ENCODE results near the gene NCKIPSD.

NCKIPSD gene

DNA sequence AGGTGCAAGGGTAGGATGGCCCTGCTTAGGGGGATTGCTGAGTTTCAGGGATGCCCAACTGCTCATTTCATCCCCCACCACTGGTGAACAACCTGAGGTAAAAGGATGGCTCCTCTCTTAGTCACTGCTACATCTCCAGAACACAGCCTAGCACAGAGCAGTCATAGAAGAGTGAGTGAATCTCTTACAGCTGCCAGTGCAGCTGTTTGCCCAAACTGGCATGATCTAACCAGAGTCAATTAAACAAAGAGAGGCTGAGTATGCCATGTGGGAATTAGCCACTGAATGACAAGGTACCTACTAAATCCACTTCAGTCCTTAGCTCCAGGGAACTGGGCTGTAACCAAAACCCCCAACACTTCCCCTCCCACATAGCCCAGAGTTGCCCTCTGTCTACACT lies 6.8 kb upstream of the NCKIPSD start:
- no peak for ATAC-seq
- no peak for TF ChIP-seq ARNTL (CRISPR knock-in tag; IDR thresholded peaks at IDR 0.05; ENCODE audit: borderline replicate concordance, low read depth)
- TF ChIP-seq GLIS3 (CRISPR knock-in tag; IDR thresholded peaks at IDR 0.05): no peak
- TF ChIP-seq SNAI2 (CRISPR knock-in tag; IDR thresholded peaks at IDR 0.05): no peak
- TF ChIP-seq, protein P1, sequence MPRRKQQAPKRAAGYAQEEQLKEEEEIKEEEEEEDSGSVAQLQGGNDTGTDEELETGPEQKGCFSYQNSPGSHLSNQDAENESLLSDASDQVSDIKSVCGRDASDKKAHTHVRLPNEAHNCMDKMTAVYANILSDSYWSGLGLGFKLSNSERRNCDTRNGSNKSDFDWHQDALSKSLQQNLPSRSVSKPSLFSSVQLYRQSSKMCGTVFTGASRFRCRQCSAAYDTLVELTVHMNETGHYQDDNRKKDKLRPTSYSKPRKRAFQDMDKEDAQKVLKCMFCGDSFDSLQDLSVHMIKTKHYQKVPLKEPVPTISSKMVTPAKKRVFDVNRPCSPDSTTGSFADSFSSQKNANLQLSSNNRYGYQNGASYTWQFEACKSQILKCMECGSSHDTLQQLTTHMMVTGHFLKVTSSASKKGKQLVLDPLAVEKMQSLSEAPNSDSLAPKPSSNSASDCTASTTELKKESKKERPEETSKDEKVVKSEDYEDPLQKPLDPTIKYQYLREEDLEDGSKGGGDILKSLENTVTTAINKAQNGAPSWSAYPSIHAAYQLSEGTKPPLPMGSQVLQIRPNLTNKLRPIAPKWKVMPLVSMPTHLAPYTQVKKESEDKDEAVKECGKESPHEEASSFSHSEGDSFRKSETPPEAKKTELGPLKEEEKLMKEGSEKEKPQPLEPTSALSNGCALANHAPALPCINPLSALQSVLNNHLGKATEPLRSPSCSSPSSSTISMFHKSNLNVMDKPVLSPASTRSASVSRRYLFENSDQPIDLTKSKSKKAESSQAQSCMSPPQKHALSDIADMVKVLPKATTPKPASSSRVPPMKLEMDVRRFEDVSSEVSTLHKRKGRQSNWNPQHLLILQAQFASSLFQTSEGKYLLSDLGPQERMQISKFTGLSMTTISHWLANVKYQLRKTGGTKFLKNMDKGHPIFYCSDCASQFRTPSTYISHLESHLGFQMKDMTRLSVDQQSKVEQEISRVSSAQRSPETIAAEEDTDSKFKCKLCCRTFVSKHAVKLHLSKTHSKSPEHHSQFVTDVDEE (CRISPR knock-in tag; IDR thresholded peaks at IDR 0.05): no peak
- TF ChIP-seq ZFP3 (CRISPR knock-in tag; IDR thresholded peaks at IDR 0.05): no peak
- TF ChIP-seq, protein P2, sequence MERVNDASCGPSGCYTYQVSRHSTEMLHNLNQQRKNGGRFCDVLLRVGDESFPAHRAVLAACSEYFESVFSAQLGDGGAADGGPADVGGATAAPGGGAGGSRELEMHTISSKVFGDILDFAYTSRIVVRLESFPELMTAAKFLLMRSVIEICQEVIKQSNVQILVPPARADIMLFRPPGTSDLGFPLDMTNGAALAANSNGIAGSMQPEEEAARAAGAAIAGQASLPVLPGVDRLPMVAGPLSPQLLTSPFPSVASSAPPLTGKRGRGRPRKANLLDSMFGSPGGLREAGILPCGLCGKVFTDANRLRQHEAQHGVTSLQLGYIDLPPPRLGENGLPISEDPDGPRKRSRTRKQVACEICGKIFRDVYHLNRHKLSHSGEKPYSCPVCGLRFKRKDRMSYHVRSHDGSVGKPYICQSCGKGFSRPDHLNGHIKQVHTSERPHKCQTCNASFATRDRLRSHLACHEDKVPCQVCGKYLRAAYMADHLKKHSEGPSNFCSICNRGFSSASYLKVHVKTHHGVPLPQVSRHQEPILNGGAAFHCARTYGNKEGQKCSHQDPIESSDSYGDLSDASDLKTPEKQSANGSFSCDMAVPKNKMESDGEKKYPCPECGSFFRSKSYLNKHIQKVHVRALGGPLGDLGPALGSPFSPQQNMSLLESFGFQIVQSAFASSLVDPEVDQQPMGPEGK (CRISPR knock-in tag; IDR thresholded peaks at IDR 0.05; ENCODE audit: borderline replicate concordance): no peak
- TF ChIP-seq PPARA (CRISPR knock-in tag; IDR thresholded peaks at IDR 0.05; ENCODE audit: borderline replicate concordance): no peak
- TF ChIP-seq, protein P3, sequence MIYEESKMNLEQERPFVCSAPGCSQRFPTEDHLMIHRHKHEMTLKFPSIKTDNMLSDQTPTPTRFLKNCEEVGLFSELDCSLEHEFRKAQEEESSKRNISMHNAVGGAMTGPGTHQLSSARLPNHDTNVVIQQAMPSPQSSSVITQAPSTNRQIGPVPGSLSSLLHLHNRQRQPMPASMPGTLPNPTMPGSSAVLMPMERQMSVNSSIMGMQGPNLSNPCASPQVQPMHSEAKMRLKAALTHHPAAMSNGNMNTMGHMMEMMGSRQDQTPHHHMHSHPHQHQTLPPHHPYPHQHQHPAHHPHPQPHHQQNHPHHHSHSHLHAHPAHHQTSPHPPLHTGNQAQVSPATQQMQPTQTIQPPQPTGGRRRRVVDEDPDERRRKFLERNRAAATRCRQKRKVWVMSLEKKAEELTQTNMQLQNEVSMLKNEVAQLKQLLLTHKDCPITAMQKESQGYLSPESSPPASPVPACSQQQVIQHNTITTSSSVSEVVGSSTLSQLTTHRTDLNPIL (CRISPR knock-in tag; IDR thresholded peaks at IDR 0.05; ENCODE audit: low read depth): no peak
- TF ChIP-seq, protein P4, sequence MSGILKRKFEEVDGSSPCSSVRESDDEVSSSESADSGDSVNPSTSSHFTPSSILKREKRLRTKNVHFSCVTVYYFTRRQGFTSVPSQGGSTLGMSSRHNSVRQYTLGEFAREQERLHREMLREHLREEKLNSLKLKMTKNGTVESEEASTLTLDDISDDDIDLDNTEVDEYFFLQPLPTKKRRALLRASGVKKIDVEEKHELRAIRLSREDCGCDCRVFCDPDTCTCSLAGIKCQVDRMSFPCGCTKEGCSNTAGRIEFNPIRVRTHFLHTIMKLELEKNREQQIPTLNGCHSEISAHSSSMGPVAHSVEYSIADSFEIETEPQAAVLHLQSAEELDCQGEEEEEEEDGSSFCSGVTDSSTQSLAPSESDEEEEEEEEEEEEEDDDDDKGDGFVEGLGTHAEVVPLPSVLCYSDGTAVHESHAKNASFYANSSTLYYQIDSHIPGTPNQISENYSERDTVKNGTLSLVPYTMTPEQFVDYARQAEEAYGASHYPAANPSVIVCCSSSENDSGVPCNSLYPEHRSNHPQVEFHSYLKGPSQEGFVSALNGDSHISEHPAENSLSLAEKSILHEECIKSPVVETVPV (CRISPR knock-in tag; IDR thresholded peaks at IDR 0.05): no peak
- no peak for TF ChIP-seq ZNF565 (CRISPR knock-in tag; conservative IDR thresholded peaks at IDR 0.05; ENCODE audit: low read depth)
- TF ChIP-seq RARB (CRISPR knock-in tag; IDR thresholded peaks at IDR 0.05): no peak
- TF ChIP-seq ISL1 (CRISPR knock-in tag; IDR thresholded peaks at IDR 0.05): no peak
- TF ChIP-seq TCF4 (CRISPR knock-in tag; IDR thresholded peaks at IDR 0.05; ENCODE audit: borderline replicate concordance): no peak
- no peak for TF ChIP-seq BACH2 (CRISPR knock-in tag; IDR thresholded peaks at IDR 0.05; ENCODE audit: borderline replicate concordance)
- TF ChIP-seq ZNF8 (CRISPR knock-in tag; IDR thresholded peaks at IDR 0.05): no peak
- TF ChIP-seq OSR1 (CRISPR knock-in tag; IDR thresholded peaks at IDR 0.05): no peak
- TF ChIP-seq CSDC2 (CRISPR knock-in tag; IDR thresholded peaks at IDR 0.05): no peak
- TF ChIP-seq ESRRG (CRISPR knock-in tag; IDR thresholded peaks at IDR 0.05): no peak
- no peak for TF ChIP-seq ZFP30 (CRISPR knock-in tag; IDR thresholded peaks at IDR 0.05)

DNA sequence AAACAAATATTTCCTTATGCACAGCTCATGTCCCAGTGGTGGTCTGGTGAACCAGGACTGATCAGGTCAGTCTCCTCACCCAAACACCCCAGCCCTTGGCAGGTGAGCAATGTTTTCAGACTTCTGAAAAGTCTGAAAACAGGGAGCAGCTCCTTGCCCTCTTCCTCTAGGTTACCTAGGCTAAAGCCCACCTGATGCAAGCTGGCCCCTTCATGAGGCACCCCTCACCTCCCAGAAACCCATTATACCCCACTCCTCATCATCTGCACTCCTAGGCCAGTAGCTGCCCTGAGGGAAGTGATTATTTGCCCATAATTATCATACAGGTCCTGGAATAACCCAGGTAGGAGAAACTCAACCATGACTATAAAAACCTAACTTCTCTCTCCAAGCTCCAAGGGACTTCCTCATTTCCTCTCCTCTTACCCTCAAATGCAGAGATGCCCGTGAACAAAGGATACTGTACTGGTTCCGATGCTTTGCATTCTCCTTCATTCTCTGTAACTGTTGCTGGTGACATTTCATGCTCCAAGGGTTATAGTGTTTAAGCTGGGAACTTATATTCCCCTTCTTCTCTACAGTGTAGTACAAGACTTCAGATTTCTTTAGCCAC lies 5.2 kb upstream of the NCKIPSD start:
- TF ChIP-seq ZNF565 (CRISPR knock-in tag; conservative IDR thresholded peaks at IDR 0.05; ENCODE audit: low read depth): no peak
- TF ChIP-seq OSR1 (CRISPR knock-in tag; IDR thresholded peaks at IDR 0.05): no peak
- no peak for ATAC-seq

DNA sequence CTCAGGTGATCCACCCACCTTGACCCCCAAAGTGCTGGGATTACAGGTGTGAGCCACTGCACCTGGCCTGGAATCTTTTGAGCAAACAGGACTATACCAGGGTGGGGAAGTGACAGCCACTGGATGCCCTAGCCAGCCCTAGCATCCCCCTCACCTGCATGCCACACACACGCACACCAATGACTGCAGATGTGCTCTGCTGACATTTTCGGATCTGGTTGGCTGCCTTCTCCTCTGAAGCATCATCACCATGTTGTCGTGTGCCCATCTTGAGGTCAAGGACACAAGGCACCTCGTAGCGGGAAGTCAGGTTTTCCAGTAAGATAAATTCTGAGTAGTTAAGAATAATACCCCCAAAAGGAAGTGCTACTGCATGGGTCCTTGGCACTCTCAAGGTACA lies 3.7 kb upstream of the NCKIPSD start:
- TF ChIP-seq, protein P3 (CRISPR knock-in tag; IDR thresholded peaks at IDR 0.05; ENCODE audit: low read depth): no peak
- TF ChIP-seq OSR1 (CRISPR knock-in tag; IDR thresholded peaks at IDR 0.05) (no peak), GLIS3 (CRISPR knock-in tag; IDR thresholded peaks at IDR 0.05) (no peak), CSDC2 (CRISPR knock-in tag; IDR thresholded peaks at IDR 0.05) (no peak), ZNF8 (CRISPR knock-in tag; IDR thresholded peaks at IDR 0.05) (no peak)
- no peak for ATAC-seq

DNA sequence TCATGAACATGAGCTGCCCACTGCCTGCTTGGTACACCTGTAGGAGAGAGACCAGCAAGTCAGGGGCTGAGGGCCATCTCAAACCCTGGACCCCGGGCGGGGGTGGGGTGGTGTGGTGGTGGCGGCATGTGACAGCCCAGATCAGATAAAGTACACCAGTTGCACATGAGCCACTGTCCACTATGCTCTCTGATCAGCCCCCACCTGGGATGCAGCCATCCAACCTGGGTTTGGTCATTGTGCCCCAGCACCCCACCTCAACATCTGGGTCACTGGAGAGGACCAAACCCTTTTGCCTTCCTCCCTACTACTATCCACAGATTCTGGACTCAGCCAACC lies 3.0 kb upstream of the NCKIPSD start:
- no peak for ATAC-seq
- TF ChIP-seq CSDC2 (CRISPR knock-in tag; IDR thresholded peaks at IDR 0.05): no peak

Measured in SK-N-SH treated with all-trans-retinoic acid at 6 μM for 48 hours (cell line).